ENCODE measurements around the gene CHST15.

Gene CHST15

GRCh38 chr10:124067825-124068400, 25.5 kb downstream of the CHST15 start:
- no peak for DNase-seq (ENCODE audit: extremely low read depth, low read depth)
- TF ChIP-seq CTCF (IDR thresholded peaks at IDR 0.05; ENCODE audit: low read depth, low read length): no peak

DNA sequence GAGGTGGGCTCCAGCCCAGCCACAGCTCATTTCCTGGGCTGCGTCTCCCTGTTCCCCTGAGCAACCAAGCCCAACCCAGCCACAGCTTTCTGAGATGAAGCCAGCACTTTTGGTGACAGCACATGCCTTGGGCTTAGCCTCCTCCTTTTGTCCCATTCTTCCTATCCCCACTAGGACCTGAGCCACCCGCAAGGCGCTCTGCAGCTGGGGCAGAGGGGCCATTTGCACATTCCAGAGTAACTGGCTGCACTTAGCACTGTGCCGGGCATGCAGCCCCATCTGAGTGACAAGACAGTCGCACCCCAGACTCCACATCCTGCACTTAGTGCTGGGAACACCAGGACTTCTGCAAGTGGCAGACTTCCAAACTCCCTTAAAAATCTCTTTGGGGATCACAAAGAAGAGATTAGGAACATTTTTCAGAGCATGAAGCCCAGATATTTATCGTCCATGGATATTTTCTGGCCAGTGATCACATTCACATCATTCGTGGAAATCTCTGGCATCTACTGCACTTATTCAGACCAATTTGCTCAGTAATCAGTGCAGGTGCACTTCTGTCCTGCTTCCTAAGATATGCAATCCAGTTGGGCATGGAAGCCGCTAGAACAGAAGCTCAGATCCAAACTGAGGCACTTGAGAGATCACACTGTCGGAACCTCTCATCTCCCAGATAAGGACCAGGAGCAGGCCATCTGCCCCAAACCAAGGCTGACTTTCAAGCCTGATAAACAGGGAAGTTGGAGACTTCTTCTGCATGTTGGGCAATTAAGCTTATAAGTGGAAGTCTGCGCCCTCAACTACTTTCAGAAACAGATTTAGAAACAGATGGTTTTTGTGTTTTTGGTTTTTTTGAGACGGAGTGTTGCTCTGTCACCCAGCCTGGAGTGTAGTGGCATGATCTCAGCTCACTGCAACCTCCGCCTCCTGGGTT, 26.4 kb downstream of the CHST15 start:
- no peak for TF ChIP-seq CTCF (IDR thresholded peaks at IDR 0.05; ENCODE audit: low read depth, low read length)

GRCh38 chr10:124066126-124066700, 27.2 kb downstream of the CHST15 start:
- no peak for DNase-seq (ENCODE audit: extremely low read depth, low read depth)
- TF ChIP-seq CTCF (IDR thresholded peaks at IDR 0.05; ENCODE audit: low read depth, low read length): no peak

More for the DNA sequence above, 26.4 kb downstream of the CHST15 start:
- no peak for DNase-seq (ENCODE audit: extremely low read depth, low read depth)

DNA sequence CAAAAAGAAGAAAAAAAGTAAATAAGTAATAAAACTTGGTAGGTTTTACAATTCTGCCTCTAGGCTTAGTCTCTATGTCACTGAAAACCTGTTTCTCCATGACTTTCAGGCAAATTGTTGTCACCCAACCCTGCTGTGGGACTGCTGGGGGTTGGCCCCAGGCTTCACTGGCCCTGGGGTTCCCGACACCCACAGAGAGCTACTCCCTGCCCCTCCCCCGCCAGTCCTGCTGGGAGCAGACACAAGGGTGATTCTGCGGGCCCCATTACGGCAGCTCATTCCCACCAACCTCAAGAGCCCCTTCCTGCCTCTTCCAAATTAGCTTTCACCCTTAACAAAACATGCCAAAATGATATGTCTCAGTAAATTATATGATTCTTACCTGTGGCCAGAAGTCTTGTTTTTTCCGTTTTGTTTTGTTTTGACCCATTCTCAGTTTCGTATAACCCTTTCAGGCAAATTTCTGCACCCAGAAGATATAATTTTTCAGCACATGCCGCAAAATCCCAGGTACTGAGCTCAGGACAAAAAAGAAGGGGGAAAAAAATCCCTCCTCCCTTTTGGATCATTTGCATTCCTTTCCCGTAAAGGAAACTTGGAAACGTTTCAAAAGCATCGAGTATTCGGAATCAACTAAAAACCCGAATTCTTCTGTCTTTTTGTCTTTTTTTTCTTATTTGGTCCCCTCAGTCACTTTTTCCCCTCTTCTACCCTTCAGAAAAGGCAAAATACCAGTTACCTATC, 27.8 kb downstream of the CHST15 start:
- no peak for DNase-seq (ENCODE audit: extremely low read depth, low read depth)
- no peak for TF ChIP-seq CTCF (IDR thresholded peaks at IDR 0.05; ENCODE audit: low read depth, low read length)

DNA sequence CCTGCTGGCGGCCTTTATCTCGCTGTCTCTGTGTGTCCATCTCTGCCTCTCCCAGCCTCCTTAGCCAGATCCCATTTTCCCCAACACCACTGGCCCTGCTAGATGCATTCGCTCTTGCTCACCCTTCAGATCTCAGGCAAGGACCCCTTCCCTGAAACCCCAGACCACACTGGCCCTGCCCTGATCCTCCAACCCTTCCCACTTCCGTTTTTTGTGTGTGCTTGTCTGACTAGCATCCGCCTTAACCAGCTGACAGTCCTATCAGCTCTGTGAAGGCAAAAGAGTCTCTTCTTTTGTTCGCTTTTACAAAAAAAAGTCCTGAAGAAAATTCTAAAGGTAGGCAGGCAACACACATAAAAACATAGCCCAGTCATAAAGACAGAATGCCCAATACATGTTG, 28.7 kb downstream of the CHST15 start:
- DNase-seq (ENCODE audit: extremely low read depth, low read depth): no peak
- no peak for TF ChIP-seq CTCF (IDR thresholded peaks at IDR 0.05; ENCODE audit: low read depth, low read length)

DNA sequence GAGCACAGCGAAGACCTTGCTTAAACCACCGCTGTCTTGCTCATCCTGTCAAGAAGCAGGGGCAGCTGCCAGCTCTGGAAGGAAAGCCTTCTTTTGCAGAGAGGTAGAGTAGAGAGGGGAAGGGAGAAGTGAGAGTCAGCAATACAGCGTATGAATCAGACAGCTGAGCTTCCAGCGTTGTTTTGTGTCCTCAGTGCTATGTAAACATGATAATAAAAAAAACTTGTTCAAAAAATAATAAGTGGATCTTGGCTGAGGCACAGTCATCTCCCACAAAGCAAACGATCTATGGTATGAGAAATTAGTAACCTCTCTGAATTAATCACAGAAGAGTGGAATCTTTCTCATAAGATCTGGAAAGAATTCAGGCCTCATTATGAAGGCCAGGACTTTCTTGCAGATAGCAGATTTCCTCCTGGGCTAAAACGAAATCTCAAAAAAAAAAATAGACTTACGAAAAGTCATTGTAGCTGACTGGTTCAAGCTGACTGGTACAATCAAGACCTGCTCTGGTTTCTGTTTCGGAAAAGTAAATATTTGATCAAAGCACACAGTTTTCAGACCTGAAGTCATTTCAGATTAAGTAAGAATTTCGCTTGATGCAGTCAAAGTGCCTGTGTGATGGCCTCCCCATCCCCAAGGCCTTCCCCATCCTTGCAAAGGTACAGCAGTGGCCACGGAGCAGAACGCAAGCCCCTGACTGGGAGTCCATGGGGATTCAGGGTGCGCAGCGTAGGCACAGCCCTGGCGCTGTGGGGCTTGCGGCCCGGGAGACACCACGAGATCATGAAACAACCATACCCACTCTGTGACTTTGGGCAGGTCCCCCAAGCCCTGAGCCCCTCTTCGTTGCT, 29.4 kb downstream of the CHST15 start:
- DNase-seq (ENCODE audit: extremely low read depth, low read depth): peak; percentile 52
- TF ChIP-seq CTCF (IDR thresholded peaks at IDR 0.05; ENCODE audit: low read depth, low read length): no peak

Measured in AG09319 (cell line).